IMR-90 (cell line): ENCODE data around the gene CPO. TPM values are rescaled to one million over a fixed set of nuclear protein-coding genes. Genes with fewer than 3 reads are reported as not detected.

ENCODE experiments used
- ATAC-seq: fragments of 200-7000 bp; cut with Tn5 transposase; 2 replicates; pipeline ENCODE4 v1.9.1; 2020; ENCODE audit warnings: low read depth, mild to moderate bottlenecking, moderate library complexity
- BruUV-seq: library from RNA; stranded (reverse); fragments of 400-500 nt; replicated peaks from 2 replicates; lab custom pipeline; 2021; lab: Mats Ljungman, UMichigan
- CTCF ChIA-PET: fragments of 300-600 bp; formaldehyde crosslinking; extraction: SDS; loops from one replicate; lab custom pipeline; 2021; ENCODE audit warnings: antibody characterized with exemption; lab: Yijun Ruan, JAX
- POLR2A ChIA-PET: fragments of 300-600 bp; sonication (Branson Sonifier 250); formaldehyde crosslinking; loops from one replicate; lab custom pipeline; 2022; ENCODE audit warnings: antibody characterized with exemption; ENCODE audit not compliant: unreplicated experiment; lab: Charles Lee
- DNase-seq: peaks from one replicate; pipeline ENCODE4 v3.0.0; 2013
- H2AFZ ChIP-seq: replicated peaks from 2 replicates; pipeline ENCODE3; 2013; ENCODE audit warnings: low read length, mild to moderate bottlenecking; ENCODE audit not compliant: poor library complexity
- H2AK5ac ChIP-seq: 2 replicates; pipeline ENCODE4 v1.6.1; 2013; ENCODE audit warnings: low read depth, low read length, inconsistent platforms
- H2AK9ac ChIP-seq: replicated peaks from 2 replicates; pipeline ENCODE3; 2013; ENCODE audit warnings: mild to moderate bottlenecking, low read depth, low read length, moderate library complexity; ENCODE audit not compliant: poor library complexity
- H2BK120ac ChIP-seq: 2 replicates; pipeline ENCODE4 v1.6.1; 2013; ENCODE audit warnings: low read depth, low read length, inconsistent platforms
- H2BK15ac ChIP-seq: 3 replicates; pipeline ENCODE4 v1.6.1; 2013; ENCODE audit warnings: low read depth, low read length, inconsistent platforms
- H2BK20ac ChIP-seq: 2 replicates; pipeline ENCODE4 v1.6.1; 2013; ENCODE audit warnings: low read depth, mild to moderate bottlenecking, inconsistent platforms, low read length, moderate library complexity
- H2BK5ac ChIP-seq: 2 replicates; pipeline ENCODE4 v1.6.1; 2013; ENCODE audit warnings: mild to moderate bottlenecking, low read depth, low read length, inconsistent platforms; ENCODE audit not compliant: poor library complexity, severe bottlenecking
- H3K14ac ChIP-seq: replicated peaks from 2 replicates; pipeline ENCODE4 v1.6.1; 2013; ENCODE audit warnings: low read depth, low read length, inconsistent platforms
- H3K18ac ChIP-seq: 2 replicates; pipeline ENCODE4 v1.6.1; 2013; ENCODE audit warnings: low read depth, low read length, control low read depth
- H3K23ac ChIP-seq: 2 replicates; pipeline ENCODE4 v1.6.1; 2013; ENCODE audit warnings: low read depth, low read length, inconsistent platforms
- H3K27ac ChIP-seq: 2 replicates; pipeline ENCODE4 v1.5.1; 2013; ENCODE audit warnings: mild to moderate bottlenecking, control low read depth, low read length; ENCODE audit not compliant: insufficient read depth
- H3K27me3 ChIP-seq: 2 replicates; pipeline ENCODE4 v1.6.1; 2013; ENCODE audit warnings: low read length; ENCODE audit not compliant: control insufficient read depth, insufficient read depth
- H3K36me3 ChIP-seq: 2 replicates; pipeline ENCODE4 v1.6.1; 2013; ENCODE audit warnings: low read length, mixed read lengths; ENCODE audit not compliant: control insufficient read depth, insufficient read depth
- H3K4ac ChIP-seq: 2 replicates; pipeline ENCODE4 v1.6.1; 2013; ENCODE audit warnings: low read depth, low read length, inconsistent platforms
- H3K4me1 ChIP-seq: 2 replicates; pipeline ENCODE4 v1.6.1; 2013; ENCODE audit warnings: low read length, mixed read lengths; ENCODE audit not compliant: control insufficient read depth, insufficient read depth
- H3K4me2 ChIP-seq: 2 replicates; pipeline ENCODE4 v1.6.1; 2013; ENCODE audit warnings: low read depth, mild to moderate bottlenecking, control low read depth, low read length, moderate library complexity
- H3K4me3 ChIP-seq: 2 replicates; pipeline ENCODE4 v1.5.1; 2013; ENCODE audit warnings: low read depth, mild to moderate bottlenecking, control low read depth, low read length, moderate library complexity; ENCODE audit not compliant: insufficient read depth
- H3K56ac ChIP-seq: 2 replicates; pipeline ENCODE4 v1.6.1; 2013; ENCODE audit warnings: low read length, inconsistent platforms; ENCODE audit not compliant: insufficient read depth; ENCODE audit errors: extremely low read depth
- H3K79me1 ChIP-seq, 2 experiments: 2 replicates each; pipeline ENCODE4 v1.6.1; 2013; ENCODE audit warnings: low read length in 2 of 2, inconsistent platforms in 1 of 2, low read depth in 1 of 2
- H3K9ac ChIP-seq: 2 replicates; pipeline ENCODE4 v1.6.1; 2013; ENCODE audit warnings: low read depth, low read length, control low read depth
- H3K9me1 ChIP-seq: 2 replicates; pipeline ENCODE4 v1.6.1; 2013; ENCODE audit warnings: low read length, inconsistent platforms; ENCODE audit not compliant: insufficient read depth
- H3K9me3 ChIP-seq: 2 replicates; pipeline ENCODE4 v1.6.1; 2013; ENCODE audit warnings: low read length; ENCODE audit not compliant: control insufficient read depth, insufficient read depth
- H4K20me1 ChIP-seq: 2 replicates; pipeline ENCODE4 v1.6.1; 2013; ENCODE audit warnings: low read length, inconsistent platforms; ENCODE audit not compliant: insufficient read depth
- H4K5ac ChIP-seq: 2 replicates; pipeline ENCODE4 v1.6.1; 2013; ENCODE audit warnings: mild to moderate bottlenecking, low read depth, low read length, control low read depth
- H4K8ac ChIP-seq, 2 experiments: 2 replicates each; pipeline ENCODE4 v1.6.1; 2013; ENCODE audit warnings: low read depth in 2 of 2, low read length in 2 of 2, control low read depth in 1 of 2, inconsistent platforms in 1 of 2
- H4K91ac ChIP-seq: 2 replicates; pipeline ENCODE4 v1.6.1; 2013; ENCODE audit warnings: low read depth, low read length, inconsistent platforms; ENCODE audit not compliant: insufficient read depth
- BHLHE40 ChIP-seq: fragments of 150-350 bp; IDR thresholded peaks from 2 replicates; pipeline ENCODE4 v1.6.1; 2016; ENCODE audit warnings: mild to moderate bottlenecking, low read depth, low read length
- CEBPB ChIP-seq: IDR thresholded peaks from 2 replicates; pipeline ENCODE4 v1.6.1; 2012; ENCODE audit warnings: low read depth, low read length, improper control_type of control experiment
- CHD1 ChIP-seq: IDR thresholded peaks from 2 replicates; pipeline ENCODE4 v1.6.1; 2012; ENCODE audit warnings: low read depth, low read length, improper control_type of control experiment
- FOS ChIP-seq: fragments of 150-350 bp; IDR thresholded peaks from 2 replicates; pipeline ENCODE4 v1.6.1; 2016; ENCODE audit warnings: low read depth, low read length
- MAFK ChIP-seq: IDR thresholded peaks from 2 replicates; pipeline ENCODE4 v1.6.1; 2012; ENCODE audit warnings: low read depth, low read length, improper control_type of control experiment
- MAZ ChIP-seq: IDR thresholded peaks from 2 replicates; pipeline ENCODE4 v1.6.1; 2012; ENCODE audit warnings: low read depth, mild to moderate bottlenecking, low read length, improper control_type of control experiment, moderate library complexity, borderline replicate concordance
- MXI1 ChIP-seq: IDR thresholded peaks from 2 replicates; pipeline ENCODE4 v1.6.1; 2012; ENCODE audit warnings: low read depth, mild to moderate bottlenecking, low read length, moderate library complexity, borderline replicate concordance
- NFE2L2 ChIP-seq: fragments of 150-350 bp; IDR thresholded peaks from 2 replicates; pipeline ENCODE4 v1.6.1; 2016; ENCODE audit warnings: low read depth, mild to moderate bottlenecking, low read length
- POLR2A ChIP-seq: IDR thresholded peaks from 2 replicates; pipeline ENCODE4 v1.6.1; 2012; ENCODE audit warnings: mild to moderate bottlenecking, low read depth, low read length
- RAD21 ChIP-seq: IDR thresholded peaks from 2 replicates; pipeline ENCODE4 v1.6.1; 2012; ENCODE audit warnings: low read length, improper control_type of control experiment
- RCOR1 ChIP-seq: IDR thresholded peaks from 2 replicates; pipeline ENCODE4 v1.6.1; 2012; ENCODE audit warnings: mild to moderate bottlenecking, low read length, improper control_type of control experiment; ENCODE audit not compliant: insufficient replicate concordance
- RFX5 ChIP-seq: IDR thresholded peaks from 2 replicates; pipeline ENCODE4 v1.8.0; 2012; ENCODE audit warnings: low read depth, mild to moderate bottlenecking, low read length, moderate library complexity
- SMC3 ChIP-seq: fragments of 150-350 bp; IDR thresholded peaks from 2 replicates; pipeline ENCODE4 v1.6.1; 2016; ENCODE audit warnings: low read depth, mild to moderate bottlenecking, antibody characterized with exemption, low read length, moderate library complexity
- USF2 ChIP-seq: fragments of 150-350 bp; IDR thresholded peaks from 2 replicates; pipeline ENCODE4 v1.6.1; 2017; ENCODE audit warnings: mild to moderate bottlenecking, antibody characterized with exemption, low read length, low read depth
- dilution Hi-C: fragments of 300-500 bp; cut with HindIII; formaldehyde crosslinking; loops from one replicate; pipeline ENCODE4 v1.14.3; 2018; ENCODE audit warnings: low sequenced_read_pairs; ENCODE audit not compliant: unreplicated experiment
- in situ Hi-C: fragments of 300-500 bp; cut with MboI; formaldehyde crosslinking; loops from 3 replicates; pipeline ENCODE4 v1.14.3; 2019; ENCODE audit warnings: low sequenced_read_pairs, inconsistent platforms, mixed read lengths
- intact Hi-C: fragments of 100-400 bp; cut with micrococcal nuclease; formaldehyde crosslinking; loops from 2 replicates; pipeline ENCODE4 v1.10.0; 2022
- polyA plus RNA-seq, 3 experiments: library from polyadenylated mRNA; depleted of rRNA; stranded (reverse); fragments of >200 nt; gene quantifications; 2 replicates each; pipeline ENCODE4 v1.2.3, GENCODE V29; 2012; ENCODE audit warnings: low replicate concordance in 1 of 3
- total RNA-seq: library from RNA; depleted of rRNA; stranded (reverse); fragments of >200 nt; gene quantifications from 2 replicates; pipeline ENCODE4 v1.2.3, GENCODE V29; 2012
- TF ChIP-seq, protein P1 (sequence below): fragments of 150-350 bp; IDR thresholded peaks from 2 replicates; pipeline ENCODE4 v1.6.1; 2016; ENCODE audit warnings: low read depth, mild to moderate bottlenecking, low read length, moderate library complexity, borderline replicate concordance
- TF ChIP-seq, protein P2 (sequence below): conservative IDR thresholded peaks from 2 replicates; pipeline ENCODE4 v1.5.1; 2012; ENCODE audit warnings: mild to moderate bottlenecking, low read depth, low read length, improper control_type of control experiment

CPO gene
- total and polyA plus RNA-seq, 2 of the 4 experiments (the other 2 are of a cell fraction), result not detected

DNA sequence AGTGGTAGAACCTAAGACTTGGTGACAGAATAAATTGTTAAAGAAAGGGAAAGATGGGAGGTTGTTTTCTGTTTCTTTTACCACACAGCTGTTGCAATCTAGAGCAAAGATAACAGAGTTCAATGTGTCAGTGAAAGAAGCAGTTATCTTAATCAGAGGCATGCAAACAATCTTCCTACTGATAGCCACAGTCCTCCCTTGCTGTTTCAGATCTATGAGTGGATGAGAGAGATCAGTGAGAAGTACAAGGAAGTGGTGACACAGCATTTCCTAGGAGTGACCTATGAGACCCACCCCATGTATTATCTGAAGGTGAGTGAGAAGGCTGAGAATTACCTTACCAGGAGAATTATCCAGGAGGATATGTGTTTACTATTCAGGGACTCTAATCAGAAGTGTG is 15.9 kb downstream of the CPO start:
- no peaks in the 10 kb centered on the region for H3K9me1 ChIP-seq
- H3K18ac ChIP-seq, result no peak overlapping the region
- no peak overlapping the region for H2BK120ac ChIP-seq
- no peak overlapping the region for H3K14ac ChIP-seq
- no peaks in the 10 kb centered on the region for H3K4me1 ChIP-seq
- H3K56ac ChIP-seq, result no peak overlapping the region
- H4K5ac ChIP-seq, result no peak overlapping the region
- no peak for TF ChIP-seq POLR2A
- TF ChIP-seq RFX5, result no peak
- TF ChIP-seq BHLHE40, result no peak
- TF ChIP-seq SMC3, result no peak
- no peak for TF ChIP-seq MXI1
- no peak for TF ChIP-seq RCOR1
- TF ChIP-seq FOS, result no peak
- TF ChIP-seq RAD21, result no peak
- TF ChIP-seq MAZ, result no peak
- TF ChIP-seq MAFK, result no peak
- TF ChIP-seq, protein P1, sequence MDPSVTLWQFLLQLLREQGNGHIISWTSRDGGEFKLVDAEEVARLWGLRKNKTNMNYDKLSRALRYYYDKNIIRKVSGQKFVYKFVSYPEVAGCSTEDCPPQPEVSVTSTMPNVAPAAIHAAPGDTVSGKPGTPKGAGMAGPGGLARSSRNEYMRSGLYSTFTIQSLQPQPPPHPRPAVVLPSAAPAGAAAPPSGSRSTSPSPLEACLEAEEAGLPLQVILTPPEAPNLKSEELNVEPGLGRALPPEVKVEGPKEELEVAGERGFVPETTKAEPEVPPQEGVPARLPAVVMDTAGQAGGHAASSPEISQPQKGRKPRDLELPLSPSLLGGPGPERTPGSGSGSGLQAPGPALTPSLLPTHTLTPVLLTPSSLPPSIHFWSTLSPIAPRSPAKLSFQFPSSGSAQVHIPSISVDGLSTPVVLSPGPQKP, result no peak
- TF ChIP-seq CHD1, result no peak
- TF ChIP-seq, protein P2, sequence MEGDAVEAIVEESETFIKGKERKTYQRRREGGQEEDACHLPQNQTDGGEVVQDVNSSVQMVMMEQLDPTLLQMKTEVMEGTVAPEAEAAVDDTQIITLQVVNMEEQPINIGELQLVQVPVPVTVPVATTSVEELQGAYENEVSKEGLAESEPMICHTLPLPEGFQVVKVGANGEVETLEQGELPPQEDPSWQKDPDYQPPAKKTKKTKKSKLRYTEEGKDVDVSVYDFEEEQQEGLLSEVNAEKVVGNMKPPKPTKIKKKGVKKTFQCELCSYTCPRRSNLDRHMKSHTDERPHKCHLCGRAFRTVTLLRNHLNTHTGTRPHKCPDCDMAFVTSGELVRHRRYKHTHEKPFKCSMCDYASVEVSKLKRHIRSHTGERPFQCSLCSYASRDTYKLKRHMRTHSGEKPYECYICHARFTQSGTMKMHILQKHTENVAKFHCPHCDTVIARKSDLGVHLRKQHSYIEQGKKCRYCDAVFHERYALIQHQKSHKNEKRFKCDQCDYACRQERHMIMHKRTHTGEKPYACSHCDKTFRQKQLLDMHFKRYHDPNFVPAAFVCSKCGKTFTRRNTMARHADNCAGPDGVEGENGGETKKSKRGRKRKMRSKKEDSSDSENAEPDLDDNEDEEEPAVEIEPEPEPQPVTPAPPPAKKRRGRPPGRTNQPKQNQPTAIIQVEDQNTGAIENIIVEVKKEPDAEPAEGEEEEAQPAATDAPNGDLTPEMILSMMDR, result no peak
- no peak for TF ChIP-seq USF2
- TF ChIP-seq CEBPB, result no peak
- no peak for TF ChIP-seq NFE2L2
- no peaks in the 10 kb centered on the region for H3K36me3 ChIP-seq
- dilution Hi-C loops, result no loop called here
- no peak overlapping the region for H3K4ac ChIP-seq
- no peak overlapping the region for H3K9ac ChIP-seq
- no peaks in the 10 kb centered on the region for H3K79me1 ChIP-seq
- H2BK5ac ChIP-seq, result no peak overlapping the region
- in situ Hi-C loops, result no loop called here
- H2BK15ac ChIP-seq, result no peak overlapping the region
- BruUV-seq, result no TSS peak
- H2AK9ac ChIP-seq, result no peak overlapping the region
- no peak overlapping the region for H2AK5ac ChIP-seq
- POLR2A ChIA-PET, result no interaction called here
- DNase-seq (no peak), ATAC-seq (no peak)
- H3K23ac ChIP-seq, result no peak overlapping the region
- no peaks in the 10 kb centered on the region for H4K20me1 ChIP-seq
- H2AFZ ChIP-seq, result no peak overlapping the region
- H4K8ac ChIP-seq, result no peak overlapping the region
- H3K4me2 ChIP-seq, result no peak overlapping the region
- H3K9me3 ChIP-seq, result peaks cover 3% of the 10 kb centered on the region; the same call in 1 of the 2 replicates
- H3K4me3 ChIP-seq, result no peak overlapping the region
- H2BK20ac ChIP-seq, result no peak overlapping the region
- CTCF ChIA-PET, result no interaction called here
- no peak overlapping the region for H4K91ac ChIP-seq
- peaks cover 2% of the 10 kb centered on the region; the same call in 1 of the 2 replicates for H3K27me3 ChIP-seq
- no peak overlapping the region for H3K27ac ChIP-seq
- intact Hi-C loops, result no loop called here
